ENCODE results near the gene CMTM4. TPM values are rescaled to one million over a fixed set of nuclear protein-coding genes. Genes with fewer than 3 reads are reported as not detected.
A peak's percentile ranks its signal among the peaks of the same experiment; 100 is the strongest.

CMTM4 gene
- polyA plus RNA-seq, 1 experiment: 19.2 TPM

- TF ChIP-seq, protein P1, sequence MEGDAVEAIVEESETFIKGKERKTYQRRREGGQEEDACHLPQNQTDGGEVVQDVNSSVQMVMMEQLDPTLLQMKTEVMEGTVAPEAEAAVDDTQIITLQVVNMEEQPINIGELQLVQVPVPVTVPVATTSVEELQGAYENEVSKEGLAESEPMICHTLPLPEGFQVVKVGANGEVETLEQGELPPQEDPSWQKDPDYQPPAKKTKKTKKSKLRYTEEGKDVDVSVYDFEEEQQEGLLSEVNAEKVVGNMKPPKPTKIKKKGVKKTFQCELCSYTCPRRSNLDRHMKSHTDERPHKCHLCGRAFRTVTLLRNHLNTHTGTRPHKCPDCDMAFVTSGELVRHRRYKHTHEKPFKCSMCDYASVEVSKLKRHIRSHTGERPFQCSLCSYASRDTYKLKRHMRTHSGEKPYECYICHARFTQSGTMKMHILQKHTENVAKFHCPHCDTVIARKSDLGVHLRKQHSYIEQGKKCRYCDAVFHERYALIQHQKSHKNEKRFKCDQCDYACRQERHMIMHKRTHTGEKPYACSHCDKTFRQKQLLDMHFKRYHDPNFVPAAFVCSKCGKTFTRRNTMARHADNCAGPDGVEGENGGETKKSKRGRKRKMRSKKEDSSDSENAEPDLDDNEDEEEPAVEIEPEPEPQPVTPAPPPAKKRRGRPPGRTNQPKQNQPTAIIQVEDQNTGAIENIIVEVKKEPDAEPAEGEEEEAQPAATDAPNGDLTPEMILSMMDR (IDR thresholded peaks at IDR 0.05; ENCODE audit: low read depth, low read length): no peak
- ChIA-PET CTCF (no interaction called here), POLR2A (no interaction called here)
- no peaks in the 10 kb centered on the region for H3K9me3 ChIP-seq (ENCODE audit: control insufficient read depth, insufficient read depth, low read length)
- H3K4me3 ChIP-seq (ENCODE audit: low read depth, low read length): no peak overlapping the region
- H3K27me3 ChIP-seq (ENCODE audit: control insufficient read depth, insufficient read depth, low read length): peaks cover 2% of the 10 kb centered on the region
- no peak overlapping the region for H3K27ac ChIP-seq (ENCODE audit: low read depth, low read length)
- DNase-seq (ENCODE audit: low read depth, low spot score): no peak
Measured at GRCh38 chr16:66585481-66586239, 110.9 kb downstream of the CMTM4 start.

DNA sequence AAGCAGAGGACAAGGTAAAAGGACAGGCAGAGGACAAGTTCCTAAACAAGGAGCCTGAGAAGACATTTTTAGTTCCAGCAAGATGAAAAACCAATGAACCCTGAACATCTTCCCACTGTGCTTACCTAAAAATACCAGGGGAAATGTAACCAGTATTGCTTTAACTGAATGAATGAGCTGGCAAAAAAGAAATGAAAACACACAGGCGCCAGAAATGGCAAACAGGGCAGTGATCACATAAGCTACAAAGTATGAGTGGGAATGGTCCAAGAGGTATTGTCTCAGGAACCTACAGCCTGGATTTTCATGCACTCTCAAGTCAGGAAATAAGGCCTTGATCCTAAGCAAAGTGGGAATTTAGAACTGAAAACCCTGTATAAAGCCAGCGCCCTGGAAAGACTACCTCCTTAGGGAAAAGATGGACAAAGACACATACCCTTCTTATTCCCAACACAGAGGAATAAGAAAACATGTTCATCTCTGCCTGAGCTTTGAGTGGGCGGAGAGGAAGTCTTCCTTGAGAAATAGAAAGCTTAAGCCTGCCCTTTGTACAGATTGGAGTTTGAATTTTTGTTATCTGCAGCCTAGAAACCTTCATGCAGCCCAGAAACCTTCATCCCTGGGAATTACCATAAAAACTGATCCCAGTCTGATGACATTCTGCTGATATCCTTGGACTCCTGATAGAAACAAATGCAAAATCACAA is 115.1 kb downstream of the CMTM4 start:
- TF ChIP-seq, protein P1 (IDR thresholded peaks at IDR 0.05; ENCODE audit: low read depth, low read length): no peak
- no peak overlapping the region for H3K4me3 ChIP-seq (ENCODE audit: low read depth, low read length)
- POLR2A ChIA-PET: no interaction called here
- CTCF ChIA-PET: interaction anchor here (0.6 to 1.4 kb wide), 6 partner anchors 11 to 249 kb away, joined by 3 to 8 read pairs (median 4); partner anchors contain the start of gene NAE1
- H3K27ac ChIP-seq (ENCODE audit: low read depth, low read length): peak overlapping the region; percentile 11
- H3K9me3 ChIP-seq (ENCODE audit: control insufficient read depth, insufficient read depth, low read length): no peaks in the 10 kb centered on the region
- peaks cover 12% of the 10 kb centered on the region for H3K27me3 ChIP-seq (ENCODE audit: control insufficient read depth, insufficient read depth, low read length)
- no peak for DNase-seq (ENCODE audit: low read depth, low spot score)

- Histone ChIP-seq H3K27me3 (ENCODE audit: control insufficient read depth, insufficient read depth, low read length) (peaks cover 12% of the 10 kb centered on the region), H3K4me3 (ENCODE audit: low read depth, low read length) (no peak overlapping the region), H3K9me3 (ENCODE audit: control insufficient read depth, insufficient read depth, low read length) (no peaks in the 10 kb centered on the region), H3K27ac (ENCODE audit: low read depth, low read length) (peak overlapping the region; percentile 11)
- TF ChIP-seq, protein P1 (IDR thresholded peaks at IDR 0.05; ENCODE audit: low read depth, low read length): peak; percentile 52
- peak; percentile 53 for DNase-seq (ENCODE audit: low read depth, low spot score)
- POLR2A ChIA-PET: no interaction called here
- CTCF ChIA-PET: interaction anchor here (0.9 to 1.2 kb wide), 4 partner anchors 10 to 287 kb away, joined by 3 to 4 read pairs (median 4); no protein-coding TSS in a partner anchor
Measured at GRCh38 chr16:66580605-66581209, 115.8 kb downstream of the CMTM4 start.

- TF ChIP-seq, protein P1 (IDR thresholded peaks at IDR 0.05; ENCODE audit: low read depth, low read length): no peak
- DNase-seq (ENCODE audit: low read depth, low spot score): no peak
- CTCF ChIA-PET: interaction anchor here (0.6 to 1.2 kb wide), 3 partner anchors 25 to 296 kb away, joined by 3 to 4 read pairs (median 4); no protein-coding TSS in a partner anchor
- no peak within 1 kb of the TSS for H3K4me3 ChIP-seq (ENCODE audit: low read depth, low read length)
- no peaks in the 10 kb centered on the region for H3K9me3 ChIP-seq (ENCODE audit: control insufficient read depth, insufficient read depth, low read length)
- POLR2A ChIA-PET: interaction anchor here (1.2 kb wide), 1 partner anchor 9 kb away, joined by 5 read pairs; no protein-coding TSS in a partner anchor
- H3K27me3 ChIP-seq (ENCODE audit: control insufficient read depth, insufficient read depth, low read length): peaks cover 12% of the 10 kb centered on the region
- no peak within 1 kb of the TSS for H3K27ac ChIP-seq (ENCODE audit: low read depth, low read length)
Measured at GRCh38 chr16:66578651-66579531, 117.7 kb downstream of the CMTM4 start, which contains the start of gene CMTM2. Gene CMTM2 (plus strand): TSS chr16:66579463. CDS start chr16:66579608, 145 bp downstream.

Measured in AG04450 (cell line).